HG03565 (cell line): ENCODE data around the gene PPM1N.
A peak's percentile ranks its signal among the peaks of the same experiment; 100 is the strongest.

Source experiments
- ATAC-seq: cut with Tn5 transposase; IDR thresholded peaks from one replicate; pipeline ENCODE4 v1.9.1; 2021; ENCODE audit warnings: mild to moderate bottlenecking, moderate library complexity; ENCODE audit not compliant: unreplicated experiment

Gene PPM1N, protein sequence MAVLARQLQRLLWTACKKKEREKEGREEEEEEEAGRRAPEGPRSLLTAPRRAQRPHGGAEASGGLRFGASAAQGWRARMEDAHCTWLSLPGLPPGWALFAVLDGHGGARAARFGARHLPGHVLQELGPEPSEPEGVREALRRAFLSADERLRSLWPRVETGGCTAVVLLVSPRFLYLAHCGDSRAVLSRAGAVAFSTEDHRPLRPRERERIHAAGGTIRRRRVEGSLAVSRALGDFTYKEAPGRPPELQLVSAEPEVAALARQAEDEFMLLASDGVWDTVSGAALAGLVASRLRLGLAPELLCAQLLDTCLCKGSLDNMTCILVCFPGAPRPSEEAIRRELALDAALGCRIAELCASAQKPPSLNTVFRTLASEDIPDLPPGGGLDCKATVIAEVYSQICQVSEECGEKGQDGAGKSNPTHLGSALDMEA

DNA sequence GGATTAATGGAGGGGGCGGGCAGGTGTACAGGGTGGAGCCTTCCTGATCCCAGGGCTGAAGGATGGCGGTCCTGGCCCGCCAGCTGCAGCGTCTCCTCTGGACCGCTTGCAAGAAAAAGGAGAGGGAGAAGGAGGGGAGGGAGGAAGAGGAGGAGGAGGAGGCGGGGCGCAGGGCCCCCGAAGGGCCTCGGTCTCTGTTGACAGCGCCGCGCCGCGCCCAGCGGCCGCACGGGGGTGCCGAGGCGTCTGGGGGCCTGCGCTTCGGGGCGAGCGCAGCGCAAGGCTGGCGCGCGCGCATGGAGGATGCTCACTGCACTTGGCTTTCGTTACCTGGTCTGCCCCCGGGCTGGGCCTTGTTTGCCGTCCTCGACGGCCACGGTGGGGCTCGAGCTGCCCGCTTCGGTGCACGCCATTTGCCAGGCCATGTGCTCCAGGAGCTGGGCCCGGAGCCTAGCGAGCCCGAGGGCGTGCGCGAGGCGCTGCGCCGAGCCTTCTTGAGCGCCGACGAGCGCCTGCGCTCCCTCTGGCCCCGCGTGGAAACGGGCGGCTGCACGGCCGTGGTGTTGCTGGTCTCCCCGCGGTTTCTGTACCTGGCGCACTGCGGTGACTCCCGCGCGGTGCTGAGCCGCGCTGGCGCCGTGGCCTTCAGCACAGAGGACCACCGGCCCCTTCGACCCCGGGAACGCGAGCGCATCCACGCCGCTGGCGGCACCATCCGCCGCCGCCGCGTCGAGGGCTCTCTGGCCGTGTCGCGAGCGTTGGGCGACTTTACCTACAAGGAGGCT is at the start of gene PPM1N:
Gene PPM1N, plus strand, starts transcription at position 33 of the 785 bp plus-strand sequence. Its CDS starts 30 bp downstream, at position 63.
- no peak for ATAC-seq

DNA sequence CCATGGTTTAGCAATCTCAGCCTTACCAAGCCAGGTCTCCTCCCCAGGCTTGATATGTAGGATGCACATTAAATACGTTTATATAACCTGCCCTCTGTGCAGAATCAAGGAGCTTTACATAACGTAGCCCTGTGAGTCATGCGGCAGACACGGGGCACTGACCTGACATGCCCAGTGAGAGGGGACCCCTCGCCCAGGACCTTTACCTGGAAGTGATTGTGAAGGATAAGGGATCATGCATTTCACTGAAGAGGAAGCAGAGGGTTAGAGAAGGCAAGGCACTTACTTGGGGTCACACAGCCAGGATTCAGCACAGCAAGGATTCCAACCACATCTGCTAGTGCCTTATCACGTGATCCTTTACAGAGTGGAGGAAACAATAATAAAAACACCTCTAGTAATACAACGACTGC is 49.4 kb upstream of the PPM1N start:
- ATAC-seq, result no peak

DNA sequence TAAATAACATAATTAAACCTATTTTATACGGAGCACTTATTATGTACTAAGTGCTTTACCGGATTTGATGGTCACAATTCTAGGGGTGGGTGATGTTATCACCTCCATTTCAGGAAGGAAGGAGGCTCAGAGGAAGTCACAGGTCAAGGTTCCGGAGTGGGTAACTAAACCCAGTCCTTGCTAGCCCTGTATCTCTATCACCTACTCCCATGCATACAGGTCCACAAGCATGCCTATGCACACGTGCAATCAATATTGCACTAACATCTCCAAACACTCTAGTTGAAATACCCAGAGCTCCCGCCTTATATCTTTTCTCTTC is 48.3 kb upstream of the PPM1N start:
- no peak for ATAC-seq

DNA sequence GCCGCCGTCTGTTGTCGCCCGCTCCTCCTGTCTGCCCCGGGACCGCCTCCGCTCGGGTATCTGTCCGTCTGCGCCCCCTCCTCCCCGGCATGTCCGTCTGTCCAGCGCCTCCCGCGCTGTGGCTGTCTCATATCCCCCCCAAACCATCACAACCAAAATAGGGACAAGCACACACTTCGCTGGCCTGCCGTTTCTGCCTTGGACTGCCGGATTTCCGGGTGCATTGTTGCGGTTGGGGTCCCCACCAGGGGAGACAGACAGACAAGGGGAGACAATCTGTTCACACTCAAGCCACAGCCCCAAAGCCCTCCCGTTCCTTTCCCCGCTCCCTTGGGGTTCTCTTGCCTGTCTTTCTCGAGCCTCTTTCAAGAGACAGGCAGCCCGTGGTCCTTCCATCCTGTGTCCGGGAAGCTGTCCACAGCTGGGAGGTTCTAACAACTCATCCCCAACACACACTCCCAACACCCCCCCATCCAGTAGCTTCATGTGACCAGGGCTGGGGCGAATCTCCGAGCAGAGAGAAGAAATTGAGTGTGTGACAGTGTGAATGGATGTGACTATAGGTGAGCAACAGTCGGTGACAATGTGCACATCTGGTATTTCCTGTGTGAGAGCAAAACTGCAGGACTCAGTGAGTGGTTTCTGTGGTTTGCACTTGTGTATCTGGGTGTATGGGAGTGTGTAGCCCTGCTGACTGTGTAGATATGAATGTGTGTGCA is 47.0 kb upstream of the PPM1N start:
- ATAC-seq, result no peak

DNA sequence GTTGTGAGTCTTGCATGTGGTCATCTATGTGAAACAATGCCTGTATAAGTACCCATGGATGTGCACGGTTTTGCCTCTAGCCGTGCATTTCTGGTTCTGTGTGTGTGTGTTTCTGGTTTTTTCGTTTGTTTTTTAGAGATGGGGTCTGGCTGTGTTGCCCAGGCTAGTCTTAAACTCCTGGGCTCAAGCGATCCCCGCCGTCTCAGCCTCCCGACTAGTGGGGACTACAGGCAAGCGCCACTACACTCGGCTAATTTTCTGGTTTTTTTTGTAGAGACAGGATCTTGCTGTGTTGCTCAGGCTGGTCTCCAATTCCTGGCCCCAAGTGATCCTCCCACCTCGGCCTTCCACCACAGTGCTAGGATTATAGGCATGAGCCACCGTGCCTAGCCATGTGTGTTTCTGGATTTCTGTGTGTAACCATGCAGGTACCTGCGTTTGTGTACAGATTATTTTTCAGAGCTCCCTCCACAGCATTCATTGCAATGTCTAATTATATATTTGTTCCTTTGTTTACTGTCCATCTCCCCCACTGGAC is 46.3 kb upstream of the PPM1N start:
- no peak for ATAC-seq

DNA sequence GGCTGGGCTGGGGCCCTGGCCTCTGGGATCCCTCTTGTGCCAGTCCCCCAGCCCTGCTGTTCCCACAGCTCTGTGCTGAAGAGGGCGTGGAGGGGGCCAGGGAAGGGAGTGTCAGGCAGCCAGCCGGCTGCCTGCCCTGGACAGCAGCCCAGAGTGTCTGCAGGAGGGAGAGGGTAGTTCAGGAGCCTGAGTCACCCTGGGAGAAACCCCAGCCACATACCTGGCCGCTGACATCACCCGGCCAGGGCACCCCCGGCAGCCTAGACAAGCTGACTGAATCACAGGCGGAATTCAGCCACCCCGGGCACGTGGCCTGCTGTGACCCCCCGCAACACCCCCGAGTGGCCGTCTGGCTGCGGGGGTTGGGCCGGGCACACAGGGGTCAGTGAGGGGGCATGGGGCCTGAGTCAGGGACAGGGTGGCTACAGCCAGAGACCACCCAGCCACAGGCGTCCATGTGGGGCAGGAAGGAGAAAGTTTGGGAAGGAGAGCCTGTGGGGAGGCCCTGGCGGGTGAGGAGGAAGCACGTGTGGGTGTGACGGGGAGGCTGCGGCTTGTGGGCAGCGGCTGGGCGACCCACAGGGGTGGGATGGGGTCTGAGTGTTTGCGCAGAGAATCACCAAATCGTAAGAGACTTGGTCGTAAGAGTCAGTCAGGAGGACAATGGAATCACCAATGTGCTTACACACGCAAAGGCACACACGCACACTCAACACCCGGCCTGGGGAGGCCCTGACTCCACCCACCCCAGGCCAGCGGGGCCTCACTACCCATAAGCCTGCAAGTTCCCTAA is 42.3 kb upstream of the PPM1N start:
- no peak for ATAC-seq

DNA sequence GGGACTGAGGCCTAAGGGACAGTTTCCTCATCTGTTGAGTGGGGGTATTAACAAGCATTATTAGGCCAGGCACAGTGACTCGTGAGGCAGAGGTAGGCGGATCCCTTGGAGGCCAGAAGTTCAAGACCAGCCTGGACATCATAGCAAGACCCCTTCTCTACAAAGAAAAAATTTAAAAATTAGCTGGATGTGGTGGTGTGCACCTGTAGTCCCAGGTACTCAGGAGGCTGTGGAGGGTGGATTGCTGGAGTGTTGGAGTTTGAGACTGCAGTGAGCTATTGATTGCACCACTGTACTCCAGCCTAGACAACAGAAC is 41.8 kb upstream of the PPM1N start:
- no peak for ATAC-seq

DNA sequence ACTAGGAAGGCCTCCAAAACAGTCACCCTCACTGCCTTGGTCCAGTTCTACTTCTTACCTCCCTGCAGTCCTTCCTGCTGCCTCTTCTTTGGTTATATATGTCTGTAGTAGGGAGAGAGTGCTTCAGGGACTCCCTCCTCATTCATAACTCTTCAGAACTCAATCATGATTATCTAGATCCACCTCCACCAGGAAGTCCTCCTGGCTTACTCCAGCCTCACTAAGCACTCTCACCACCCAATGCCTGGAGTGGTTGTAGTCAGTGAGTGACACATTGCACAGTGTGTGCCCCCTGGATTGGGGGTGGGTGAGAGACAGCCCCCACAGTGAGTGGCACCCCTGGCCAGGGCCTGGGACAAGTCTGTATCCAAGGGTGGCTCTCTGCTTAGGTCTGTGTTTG is 40.5 kb upstream of the PPM1N start:
- no peak for ATAC-seq

DNA sequence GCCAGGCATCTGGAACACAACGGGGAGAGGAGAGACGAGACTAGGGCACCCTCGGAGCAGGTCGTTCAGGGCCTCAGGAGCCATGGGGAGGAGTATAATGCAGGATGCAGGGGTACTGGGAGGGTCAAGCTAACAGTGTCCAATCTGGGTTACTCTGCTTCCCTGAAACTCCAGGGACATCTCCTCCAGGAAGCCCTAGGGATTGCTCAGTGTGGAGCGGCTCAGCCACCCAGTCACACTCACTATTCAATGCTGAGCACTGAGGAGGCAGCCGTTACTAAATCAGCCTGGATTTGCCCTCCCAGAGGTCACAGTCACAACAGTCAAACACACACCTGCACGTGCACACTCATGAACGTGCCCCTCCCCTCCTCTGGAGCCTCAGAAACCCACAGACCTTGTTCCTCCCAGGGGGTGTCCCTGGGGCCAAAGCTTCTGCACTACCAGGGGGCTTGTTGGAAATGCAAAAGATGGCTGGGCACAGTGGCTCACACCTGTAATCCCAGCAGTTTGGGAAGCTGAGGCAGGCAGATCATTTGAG is 37.4 kb upstream of the PPM1N start:
- no peak for ATAC-seq

DNA sequence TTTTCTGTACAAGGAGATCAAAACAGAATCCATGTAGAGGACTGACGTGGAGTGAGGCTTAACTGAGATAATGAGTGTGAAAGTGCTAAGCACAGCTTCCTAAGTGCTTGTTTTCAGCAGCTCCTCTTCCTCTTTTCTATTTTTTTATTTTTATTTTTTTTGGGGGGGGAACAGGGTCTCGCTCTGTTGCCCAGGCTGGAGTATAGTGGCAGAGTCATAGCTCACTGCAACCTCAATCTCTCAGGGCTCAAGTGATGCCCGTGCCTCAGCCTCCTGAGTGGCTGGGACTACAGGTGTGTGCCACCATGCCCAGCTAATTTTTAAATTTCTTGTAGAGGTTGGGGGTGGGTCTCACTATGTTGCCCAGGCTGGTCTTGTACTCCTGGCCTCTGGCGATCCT is 36.1 kb upstream of the PPM1N start:
- no peak for ATAC-seq

DNA sequence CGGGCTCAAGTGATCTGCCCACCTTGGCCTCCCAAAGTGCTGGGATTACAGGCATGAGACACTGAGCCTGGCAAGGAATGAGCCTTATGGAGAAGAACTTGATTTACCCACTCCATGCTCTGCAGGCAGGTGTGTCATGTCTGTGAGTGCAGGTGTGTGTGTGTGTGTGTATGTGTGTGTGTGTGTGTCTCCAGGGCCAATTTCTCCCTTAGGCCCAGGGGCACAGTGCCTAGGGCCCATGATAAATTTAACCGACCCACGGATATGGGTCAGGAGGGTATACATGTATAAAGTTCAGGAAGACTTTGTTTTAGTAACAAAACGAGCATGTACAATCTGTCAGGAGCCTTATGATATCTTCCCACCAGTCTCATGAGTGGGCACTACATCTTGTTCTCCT is 35.0 kb upstream of the PPM1N start:
- ATAC-seq, result no peak

DNA sequence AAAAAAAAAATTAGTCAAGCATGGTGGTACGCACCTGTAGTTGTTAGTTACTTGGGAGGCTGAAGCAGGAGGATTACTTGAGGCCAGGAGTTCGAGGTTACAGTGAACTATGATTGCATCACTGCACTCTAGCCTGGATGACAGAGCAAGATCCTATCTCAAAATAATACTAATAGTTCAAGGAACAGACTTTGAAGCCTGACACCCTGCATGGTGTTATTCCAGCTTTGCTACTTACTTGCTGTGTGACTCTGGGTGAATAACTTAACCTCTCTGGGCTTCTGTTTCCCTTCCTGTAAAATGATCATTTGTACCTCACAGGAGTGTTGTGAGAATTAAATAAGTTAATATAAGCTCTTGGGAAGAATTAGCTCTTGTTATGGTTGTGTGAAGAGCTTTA is 34.0 kb upstream of the PPM1N start:
- no peak for ATAC-seq

DNA sequence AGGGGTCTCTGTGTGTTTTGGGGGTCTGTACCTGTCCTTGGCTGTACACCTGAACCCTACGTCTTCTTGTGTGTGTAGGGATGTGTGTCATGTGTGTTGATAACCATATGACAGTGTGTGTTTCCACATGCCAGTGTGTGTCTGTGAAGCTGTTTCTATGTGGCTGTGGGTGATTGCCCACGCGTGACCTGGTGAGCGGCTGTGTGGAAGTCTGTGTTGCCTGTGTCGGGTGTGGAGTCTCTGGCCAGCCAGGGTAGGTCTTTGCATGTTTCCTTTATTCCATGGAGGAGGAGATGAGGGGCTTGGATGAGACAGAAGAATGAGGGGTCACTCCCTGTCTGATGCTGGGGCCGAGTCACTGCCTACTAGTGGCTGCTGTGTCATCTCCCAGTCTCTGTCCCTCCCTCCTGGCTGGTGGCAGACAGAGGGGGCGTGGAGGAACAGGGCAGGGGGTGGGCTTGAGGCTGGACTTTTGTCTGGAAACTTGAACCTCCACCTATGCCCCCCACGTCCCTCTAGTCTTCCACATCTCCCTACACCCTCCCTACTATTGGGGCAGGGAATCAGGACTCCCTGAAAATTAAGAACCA is 33.3 kb upstream of the PPM1N start:
- no peak for ATAC-seq

DNA sequence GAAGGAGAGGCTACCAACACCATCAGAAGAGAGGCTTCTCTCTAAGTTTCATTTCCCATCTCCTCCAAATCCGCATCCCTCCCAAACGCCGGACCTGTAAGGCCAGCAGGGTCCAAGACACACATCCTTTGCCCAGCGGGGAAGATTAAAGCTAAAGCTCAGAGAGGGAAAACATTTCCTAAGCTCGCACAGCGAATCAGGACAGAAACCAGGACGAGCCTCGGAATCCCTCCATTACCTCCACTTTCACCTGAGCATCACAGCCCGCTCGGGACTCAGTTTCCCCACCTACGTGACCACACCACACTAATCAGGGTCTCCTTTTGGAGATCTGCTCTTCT is 31.2 kb upstream of the PPM1N start:
- ATAC-seq, result no peak

DNA sequence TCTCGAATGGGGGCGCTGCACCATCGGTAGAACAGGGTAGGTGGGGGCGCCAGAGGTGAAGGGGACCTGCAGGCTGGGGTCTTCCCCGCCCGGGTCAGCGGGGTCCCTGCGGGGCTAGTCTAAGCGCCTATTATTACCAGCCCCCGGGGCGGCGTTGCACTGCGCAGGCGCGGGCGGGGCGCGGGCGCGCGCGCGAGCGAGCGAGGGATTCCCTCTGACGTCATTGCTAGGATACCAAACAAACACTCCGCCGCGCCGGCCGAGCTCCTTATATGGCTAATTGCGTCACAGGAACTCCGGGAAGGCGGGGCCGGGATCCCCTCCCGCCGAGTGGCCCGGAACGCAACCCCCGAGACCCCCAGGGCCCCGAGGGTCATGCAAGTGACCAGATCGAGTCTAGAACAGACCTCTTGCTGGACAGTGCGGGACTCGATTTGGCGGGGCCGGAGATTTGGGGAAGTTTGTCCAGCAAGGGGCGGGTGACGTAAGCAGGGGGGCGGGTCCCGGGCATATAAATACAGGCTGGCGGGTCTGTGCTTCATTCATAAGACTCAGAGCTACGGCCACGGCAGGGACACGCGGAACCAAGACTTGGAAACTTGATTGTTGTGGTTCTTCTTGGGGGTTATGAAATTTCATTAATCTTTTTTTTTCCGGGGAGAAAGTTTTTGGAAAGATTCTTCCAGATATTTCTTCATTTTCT is 30.6 kb upstream of the PPM1N start, which contains the start of gene FOSB:
Gene FOSB, plus strand, starts transcription at position 541 of the 703 bp plus-strand sequence. CDS start 591 bp downstream, outside the sequence.
- ATAC-seq, result peak; percentile 28

DNA sequence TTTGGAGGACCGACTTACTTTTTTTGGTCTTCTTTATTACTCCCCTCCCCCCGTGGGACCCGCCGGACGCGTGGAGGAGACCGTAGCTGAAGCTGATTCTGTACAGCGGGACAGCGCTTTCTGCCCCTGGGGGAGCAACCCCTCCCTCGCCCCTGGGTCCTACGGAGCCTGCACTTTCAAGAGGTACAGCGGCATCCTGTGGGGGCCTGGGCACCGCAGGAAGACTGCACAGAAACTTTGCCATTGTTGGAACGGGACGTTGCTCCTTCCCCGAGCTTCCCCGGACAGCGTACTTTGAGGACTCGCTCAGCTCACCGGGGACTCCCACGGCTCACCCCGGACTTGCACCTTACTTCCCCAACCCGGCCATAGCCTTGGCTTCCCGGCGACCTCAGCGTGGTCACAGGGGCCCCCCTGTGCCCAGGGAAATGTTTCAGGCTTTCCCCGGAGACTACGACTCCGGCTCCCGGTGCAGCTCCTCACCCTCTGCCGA is 30.0 kb upstream of the PPM1N start:
- no peak for ATAC-seq

DNA sequence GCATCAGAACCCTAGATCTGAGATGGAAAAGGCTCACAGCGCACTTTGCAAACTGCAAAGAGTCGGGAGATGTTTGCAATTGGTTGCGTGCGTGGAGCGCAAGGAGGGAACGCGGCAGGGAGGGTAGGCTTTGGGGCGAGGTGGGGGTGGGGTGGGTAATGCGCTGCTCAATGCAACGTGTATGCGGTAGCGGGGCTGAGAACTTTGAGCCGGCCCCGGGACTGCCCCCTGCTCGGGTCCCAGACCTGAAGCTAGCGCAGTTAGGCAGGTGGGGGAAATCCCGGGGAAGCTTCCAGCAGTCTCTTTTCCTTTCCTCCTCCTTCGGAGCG is 29.5 kb upstream of the PPM1N start:
- ATAC-seq, result no peak

DNA sequence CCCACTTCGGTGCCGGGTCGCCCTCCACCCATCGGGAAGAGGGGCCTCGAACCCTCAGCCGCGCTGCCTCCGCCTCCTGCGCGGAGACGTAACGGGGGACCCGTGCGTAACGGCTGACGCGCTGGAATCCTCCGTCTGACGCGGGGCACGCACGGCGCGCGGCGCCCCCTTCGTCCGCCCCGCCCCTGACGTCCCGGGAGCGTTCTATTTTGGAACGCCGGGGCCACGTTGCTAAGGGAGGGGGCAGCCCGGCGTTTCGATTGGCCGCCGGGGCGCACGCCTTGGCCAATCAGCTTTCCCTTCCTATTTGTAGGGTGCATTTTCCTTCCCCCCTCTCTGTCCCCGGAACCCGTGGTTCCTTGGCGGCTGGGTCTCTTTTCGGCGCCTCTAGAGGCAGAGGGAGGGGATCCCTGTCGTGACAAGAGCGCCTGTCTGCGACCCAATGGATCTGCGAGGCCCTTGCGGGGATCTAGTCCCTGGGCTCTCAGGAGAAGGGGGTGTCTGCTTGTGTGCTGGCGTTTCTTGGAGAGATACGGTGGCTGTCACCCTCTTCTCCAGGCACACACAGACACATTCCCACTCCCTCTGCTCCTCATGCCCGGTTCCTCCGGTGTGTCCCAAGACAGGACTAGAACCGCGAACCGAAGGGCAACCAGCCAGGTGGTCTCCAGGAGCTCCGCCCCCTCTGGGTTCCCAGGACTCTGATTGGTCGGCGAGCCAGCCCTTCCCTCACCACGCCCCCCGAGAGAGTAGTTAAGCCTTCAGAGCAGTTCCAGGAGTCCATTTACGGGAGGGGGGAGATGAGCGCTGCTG is 28.9 kb upstream of the PPM1N start:
- peak; percentile 49 for ATAC-seq
